Measurements from ENCODE around the gene PTPN21. TPM values are rescaled to one million over a fixed set of nuclear protein-coding genes. Genes with fewer than 3 reads are reported as not detected.

The PTPN21 gene
- total and polyA plus RNA-seq, 2 of the 13 experiments (the other 11 are each of a cell fraction or from before 2014, with no cell fraction given) = 2.0 to 3.7 TPM

DNA sequence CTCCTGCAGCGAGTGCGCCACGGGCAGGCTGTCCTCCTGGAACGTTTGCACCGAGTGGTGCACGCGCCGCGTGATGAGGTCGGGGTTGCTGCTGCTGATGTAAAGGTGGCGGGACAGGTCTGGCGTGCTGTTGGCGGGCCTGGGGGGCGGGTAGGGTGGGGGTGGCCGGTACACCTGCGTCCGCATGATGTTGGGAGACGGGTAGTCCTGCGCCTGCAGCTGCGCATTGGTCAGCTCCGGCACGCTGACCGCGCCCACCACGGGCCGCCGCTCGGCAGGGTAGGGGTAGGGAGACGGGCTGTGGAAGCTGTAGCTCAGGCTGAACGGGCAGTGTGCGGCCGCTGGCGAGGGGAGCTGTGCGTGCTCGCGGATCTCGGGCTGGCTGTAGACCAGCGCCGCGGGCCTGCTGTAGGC lies 75.2 kb downstream of the PTPN21 start:
- intact Hi-C loops (cut with micrococcal nuclease; ENCODE audit: unreplicated experiment) (no loop called here), in situ Hi-C loops (cut with HindIII; ENCODE audit: extremely low pct_ligation_motif_present, low pct_unique_long_range_greater_than_20kb) (loop anchor here (25.0 kb wide), 1 partner anchor 533 kb away; no protein-coding TSS in a partner anchor)
- no peak overlapping the region for H3K4me2 ChIP-seq (ENCODE audit: low read depth, low read length)
- POLR2A ChIA-PET = no interaction called here
- FAIRE-seq = no peak
- no peak overlapping the region for H2AFZ ChIP-seq (ENCODE audit: low read length)
- DNase-seq (ENCODE audit: low spot score) = no peak
- TF ChIP-seq ZNF564 (CRISPR knock-in tag; IDR thresholded peaks at IDR 0.05) = no peak
- TF ChIP-seq ZNF160 (CRISPR knock-in tag; IDR thresholded peaks at IDR 0.05) = no peak
- TF ChIP-seq IRF2 (CRISPR knock-in tag; IDR thresholded peaks at IDR 0.05) = no peak
- TF ChIP-seq NFIB (CRISPR knock-in tag; IDR thresholded peaks at IDR 0.05; ENCODE audit: borderline replicate concordance) = no peak
- no peaks in the 10 kb centered on the region for H3K9me3 ChIP-seq (ENCODE audit: low read length)
- H4K20me1 ChIP-seq (ENCODE audit: insufficient read depth, low read length) = no peaks in the 10 kb centered on the region
- H3K79me2 ChIP-seq (ENCODE audit: insufficient read depth, low read length) = no peaks in the 10 kb centered on the region
- H3K36me3 ChIP-seq (replicated peaks in 1 of 2; ENCODE audit: control insufficient read depth in 1 of 2, insufficient read depth in 2 of 2, low read length in 2 of 2) = no peaks in the 10 kb centered on the region; a peak in 2 of 5 replicates
- H3K27me3 ChIP-seq (ENCODE audit: control insufficient read depth in 1 of 2, insufficient read depth in 2 of 2, low read length in 2 of 2) = no peaks in the 10 kb centered on the region
- 97% methylated on average over 28 of the region's 40 CpGs for WGBS (ENCODE audit: low lambda C conversion rate)
- no TSS peak for BruUV-seq (replicated peaks)
- no peak overlapping the region for H3K4me3 ChIP-seq (replicated peaks in 1 of 3; ENCODE audit: insufficient read depth in 1 of 3, low read depth in 2 of 3, low read length in 3 of 3)
- CTCF ChIA-PET (ENCODE audit: low intra/inter-chr PET ratio, low total read pairs) = no interaction called here
- H3K27ac ChIP-seq (ENCODE audit: extremely low read length, insufficient read depth, low read length) = no peak overlapping the region
- ATAC-seq = no peak
- no peak overlapping the region for H3K9ac ChIP-seq (ENCODE audit: insufficient read depth, low read depth, low read length)
- H3K4me1 ChIP-seq (ENCODE audit: insufficient read depth, low read length) = no peaks in the 10 kb centered on the region

DNA sequence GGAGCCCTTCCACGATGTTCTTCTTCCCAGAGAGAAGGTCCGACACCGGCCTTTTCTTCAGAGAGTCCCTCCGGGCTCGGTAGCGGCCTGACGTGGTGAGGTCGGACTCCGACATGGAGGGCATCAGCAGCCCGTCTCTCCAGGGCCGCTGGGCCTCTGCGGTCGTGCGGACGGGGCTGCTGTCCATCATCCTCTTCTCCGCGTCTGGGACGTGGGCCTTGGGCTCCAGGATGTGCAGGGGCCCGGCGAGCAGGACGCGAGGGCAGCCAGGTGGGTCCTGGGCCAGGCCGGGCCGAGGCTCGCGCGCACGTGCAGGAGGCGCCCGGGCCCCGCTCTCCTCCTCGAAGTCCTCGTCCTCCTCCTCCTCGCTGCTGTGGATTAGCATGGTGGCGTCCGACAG lies 75.9 kb downstream of the PTPN21 start:
- TF ChIP-seq FOXM1 (CRISPR knock-in tag; IDR thresholded peaks at IDR 0.05) = no peak
- TF ChIP-seq, protein P1, sequence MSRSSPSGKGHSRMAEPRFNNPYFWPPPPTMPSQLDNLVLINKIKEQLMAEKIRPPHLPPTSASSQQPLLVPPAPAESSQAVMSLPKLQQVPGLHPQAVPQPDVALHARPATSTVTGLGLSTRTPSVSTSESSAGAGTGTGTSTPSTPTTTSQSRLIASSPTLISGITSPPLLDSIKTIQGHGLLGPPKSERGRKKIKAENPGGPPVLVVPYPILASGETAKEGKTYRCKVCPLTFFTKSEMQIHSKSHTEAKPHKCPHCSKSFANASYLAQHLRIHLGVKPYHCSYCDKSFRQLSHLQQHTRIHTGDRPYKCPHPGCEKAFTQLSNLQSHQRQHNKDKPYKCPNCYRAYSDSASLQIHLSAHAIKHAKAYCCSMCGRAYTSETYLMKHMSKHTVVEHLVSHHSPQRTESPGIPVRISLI (CRISPR knock-in tag; IDR thresholded peaks at IDR 0.05; ENCODE audit: borderline replicate concordance) = no peak
- TF ChIP-seq ISX (CRISPR knock-in tag; conservative IDR thresholded peaks at IDR 0.05) = no peak
- no peak for TF ChIP-seq ZNF382 (CRISPR knock-in tag; IDR thresholded peaks at IDR 0.05; ENCODE audit: borderline replicate concordance)
- no peak for TF ChIP-seq SATB2 (CRISPR knock-in tag; IDR thresholded peaks at IDR 0.05)
- BruUV-seq (replicated peaks) = no TSS peak
- ATAC-seq (no peak), FAIRE-seq (no peak), DNase-seq (ENCODE audit: low spot score) (no peak)
- Histone ChIP-seq H3K9ac (ENCODE audit: insufficient read depth, low read depth, low read length) (no peak overlapping the region), H2AFZ (ENCODE audit: low read length) (no peak overlapping the region), H3K4me2 (ENCODE audit: low read depth, low read length) (no peak overlapping the region), H3K27ac (ENCODE audit: extremely low read length, insufficient read depth, low read length) (no peak overlapping the region), H3K79me2 (ENCODE audit: insufficient read depth, low read length) (no peaks in the 10 kb centered on the region), H4K20me1 (ENCODE audit: insufficient read depth, low read length) (no peaks in the 10 kb centered on the region), H3K36me3 (replicated peaks in 1 of 2; ENCODE audit: control insufficient read depth in 1 of 2, insufficient read depth in 2 of 2, low read length in 2 of 2) (no peaks in the 10 kb centered on the region; a peak in 2 of 5 replicates), H3K9me3 (ENCODE audit: low read length) (no peaks in the 10 kb centered on the region), H3K4me1 (ENCODE audit: insufficient read depth, low read length) (peaks cover 3% of the 10 kb centered on the region), H3K27me3 (ENCODE audit: control insufficient read depth in 1 of 2, insufficient read depth in 2 of 2, low read length in 2 of 2) (no peaks in the 10 kb centered on the region), H3K4me3 (replicated peaks in 1 of 3; ENCODE audit: insufficient read depth in 1 of 3, low read depth in 2 of 3, low read length in 3 of 3) (no peak overlapping the region)
- intact Hi-C loops (cut with micrococcal nuclease; ENCODE audit: unreplicated experiment) = no loop called here
- CTCF ChIA-PET (ENCODE audit: low intra/inter-chr PET ratio, low total read pairs) = no interaction called here
- WGBS (ENCODE audit: low lambda C conversion rate) = 98% methylated on average over 29 of the region's 36 CpGs
- in situ Hi-C loops (cut with HindIII; ENCODE audit: extremely low pct_ligation_motif_present, low pct_unique_long_range_greater_than_20kb) = loop anchor here (25.0 kb wide), 1 partner anchor 533 kb away; no protein-coding TSS in a partner anchor
- POLR2A ChIA-PET = no interaction called here
